PC-9 (cell line): ENCODE measurements around the gene FAM110A.

Experiments used
- CTCF ChIP-seq: fragments of 200-600 bp; sonication (generic); conservative IDR thresholded peaks from 2 replicates; pipeline ENCODE4 v1.6.1; 2017; ENCODE audit warnings: mixed run types, antibody characterized with exemption, mild to moderate bottlenecking, moderate library complexity
- EZH2 ChIP-seq: fragments of 200-600 bp; sonication (generic); IDR thresholded peaks from 2 replicates; pipeline ENCODE4 v1.8.0; 2017; ENCODE audit warnings: antibody characterized with exemption, low read depth

GRCh38 chr20:884983-885952, 51.8 kb downstream of the FAM110A start:
- TF ChIP-seq EZH2 (no peak), CTCF (no peak)
